H9 (cell line): ENCODE results near the gene ARHGAP26. TPM values are rescaled to one million over a fixed set of nuclear protein-coding genes. Genes with fewer than 3 reads are reported as not detected.

Experiments used
- DNase-seq: peaks from one replicate; pipeline ENCODE4 v3.0.0-alpha.2; 2017
- H2AFZ ChIP-seq: one replicate; pipeline ENCODE4 v1.6.1; 2013; ENCODE audit warnings: mild to moderate bottlenecking, low read length, control low read depth, moderate library complexity
- H2AK5ac ChIP-seq: 2 replicates; pipeline ENCODE4 v1.6.1; 2013; ENCODE audit warnings: low read length, control low read depth, mixed read lengths; ENCODE audit not compliant: insufficient read length
- H2BK120ac ChIP-seq: one replicate; pipeline ENCODE4 v1.6.1; 2013; ENCODE audit warnings: low read depth, mild to moderate bottlenecking, low read length, control low read depth, inconsistent platforms; ENCODE audit not compliant: poor library complexity, severe bottlenecking
- H2BK12ac ChIP-seq: 2 replicates; pipeline ENCODE4 v1.6.1; 2013; ENCODE audit warnings: low read length, control low read depth, mixed read lengths, low read depth; ENCODE audit not compliant: insufficient read length
- H2BK15ac ChIP-seq: 2 replicates; pipeline ENCODE4 v1.6.1; 2013; ENCODE audit warnings: low read depth, low read length, control low read depth
- H2BK20ac ChIP-seq: one replicate; pipeline ENCODE4 v1.6.1; 2013; ENCODE audit warnings: low read depth, mild to moderate bottlenecking, low read length, control low read depth, inconsistent platforms; ENCODE audit not compliant: poor library complexity, severe bottlenecking
- H2BK5ac ChIP-seq: 2 replicates; pipeline ENCODE4 v1.6.1; 2013; ENCODE audit warnings: low read length, control low read depth, mixed read lengths; ENCODE audit not compliant: insufficient read length
- H3K14ac ChIP-seq: 2 replicates; pipeline ENCODE4 v1.6.1; 2013; ENCODE audit warnings: low read length, control low read depth; ENCODE audit not compliant: insufficient read depth
- H3K18ac ChIP-seq: 2 replicates; pipeline ENCODE4 v1.6.1; 2013; ENCODE audit warnings: low read depth, mild to moderate bottlenecking, mixed read lengths, low read length, control low read depth; ENCODE audit not compliant: insufficient read length
- H3K23ac ChIP-seq: 2 replicates; pipeline ENCODE4 v1.6.1; 2013; ENCODE audit warnings: low read length, control low read depth, mixed read lengths, low read depth; ENCODE audit not compliant: insufficient read length
- H3K23me2 ChIP-seq: 2 replicates; pipeline ENCODE4 v1.6.1; 2013; ENCODE audit warnings: low read depth, mild to moderate bottlenecking, mixed read lengths, low read length, control low read depth; ENCODE audit not compliant: insufficient read length, poor library complexity, severe bottlenecking
- H3K27ac ChIP-seq: 2 replicates; pipeline ENCODE4 v1.5.1; 2013; ENCODE audit warnings: low read length, control low read depth, mixed read lengths, low read depth; ENCODE audit not compliant: insufficient read length
- H3K27me3 ChIP-seq: 2 replicates; pipeline ENCODE4 v1.6.1; 2013; ENCODE audit warnings: low read length, control low read depth, inconsistent platforms; ENCODE audit not compliant: insufficient read depth
- H3K4ac ChIP-seq: 2 replicates; pipeline ENCODE4 v1.6.1; 2013; ENCODE audit warnings: low read depth, mild to moderate bottlenecking, control low read depth, inconsistent platforms, low read length, moderate library complexity
- H3K4me1 ChIP-seq: 2 replicates; pipeline ENCODE4 v1.6.1; 2013; ENCODE audit warnings: low read length, control low read depth, inconsistent platforms; ENCODE audit not compliant: insufficient read depth
- H3K4me2 ChIP-seq: 2 replicates; pipeline ENCODE4 v1.6.1; 2013; ENCODE audit warnings: low read length, control low read depth, mixed read lengths; ENCODE audit not compliant: insufficient read length, insufficient read depth
- H3K56ac ChIP-seq: 2 replicates; pipeline ENCODE4 v1.6.1; 2013; ENCODE audit warnings: low read depth, mild to moderate bottlenecking, mixed read lengths, low read length, control low read depth; ENCODE audit not compliant: insufficient read length
- H3K79me1 ChIP-seq: 2 replicates; pipeline ENCODE4 v1.6.1; 2013; ENCODE audit warnings: low read depth, mild to moderate bottlenecking, moderate library complexity, low read length, control low read depth, inconsistent platforms; ENCODE audit not compliant: insufficient read depth, poor library complexity, severe bottlenecking
- H3K79me2 ChIP-seq: 2 replicates; pipeline ENCODE4 v1.6.1; 2013; ENCODE audit warnings: low read length, control low read depth, inconsistent platforms; ENCODE audit not compliant: insufficient read depth
- H3K9ac ChIP-seq: 2 replicates; pipeline ENCODE4 v1.6.1; 2013; ENCODE audit warnings: low read length, control low read depth, mixed read lengths; ENCODE audit not compliant: insufficient read length; ENCODE audit errors: extremely low read depth
- H3K9me3 ChIP-seq: one replicate; pipeline ENCODE4 v1.6.1; 2013; ENCODE audit warnings: low read depth, low read length, inconsistent platforms; ENCODE audit not compliant: control insufficient read depth
- H3T11ph ChIP-seq: one replicate; pipeline ENCODE4 v1.6.1; 2013; ENCODE audit warnings: mild to moderate bottlenecking, low read length, control low read depth, inconsistent platforms
- H4K20me1 ChIP-seq: one replicate; pipeline ENCODE4 v1.6.1; 2013; ENCODE audit not compliant: control insufficient read depth, insufficient read length, insufficient read depth
- H4K5ac ChIP-seq: 2 replicates; pipeline ENCODE4 v1.6.1; 2013; ENCODE audit warnings: low read depth, mild to moderate bottlenecking, mixed read lengths, low read length, control low read depth; ENCODE audit not compliant: insufficient read length
- H4K8ac ChIP-seq: replicated peaks from 2 replicates; pipeline ENCODE4 v1.6.1; 2013; ENCODE audit warnings: low read length, control low read depth, mixed read lengths, low read depth; ENCODE audit not compliant: insufficient read length
- H4K91ac ChIP-seq: 2 replicates; pipeline ENCODE4 v1.6.1; 2013; ENCODE audit warnings: low read depth, mild to moderate bottlenecking, moderate library complexity, mixed read lengths, low read length, control low read depth; ENCODE audit not compliant: insufficient read length
- H3K27ac Mint-ChIP-seq, 3 experiments: 2 replicates in 2 of 3; 3 replicates in 1 of 3; pipeline ENCODE4 v1.8.0; 2020 to 2021; ENCODE audit warnings: mixed read lengths in 3 of 3, mild to moderate bottlenecking in 1 of 3, moderate library complexity in 1 of 3
- H3K27me3 Mint-ChIP-seq: 2 replicates; pipeline ENCODE4 v1.8.0; 2021; ENCODE audit warnings: low read depth, mild to moderate bottlenecking, moderate library complexity, mixed read lengths
- H3K36me3 Mint-ChIP-seq, 3 experiments: 2 replicates in 2 of 3; 3 replicates in 1 of 3; pipeline ENCODE4 v1.8.0; 2020 to 2021; ENCODE audit warnings: low read depth in 3 of 3, mixed read lengths in 3 of 3; ENCODE audit not compliant: insufficient read depth in 1 of 3
- H3K4me1 Mint-ChIP-seq, 2 experiments: 2 replicates each; pipeline ENCODE4 v1.8.0; 2020; ENCODE audit warnings: mixed read lengths in 2 of 2
- H3K4me3 Mint-ChIP-seq, 2 experiments: 2 replicates in 1 of 2; 3 replicates in 1 of 2; pipeline ENCODE4 v1.8.0; 2020 to 2021; ENCODE audit warnings: mild to moderate bottlenecking in 2 of 2, mixed read lengths in 2 of 2, moderate library complexity in 1 of 2
- H3K9me3 Mint-ChIP-seq, 2 experiments: 2 replicates in 1 of 2; 3 replicates in 1 of 2; pipeline ENCODE4 v1.8.0; 2020; ENCODE audit warnings: mild to moderate bottlenecking in 2 of 2, mixed read lengths in 2 of 2, moderate library complexity in 1 of 2
- CTCF ChIP-seq: fragments of 200-600 bp; sonication (generic); conservative IDR thresholded peaks from 3 replicates; pipeline ENCODE4 v1.8.0; 2021; ENCODE audit warnings: antibody characterized with exemption, mild to moderate bottlenecking
- WGBS: extraction: QIAGEN DNeasy Blood & Tissue Kit; methylation state at CpG from one replicate; pipeline ENCODE4 v1.1.7; 2013; ENCODE audit warnings: missing lambda C conversion rate, low lambda C conversion rate, mixed read lengths; ENCODE audit not compliant: insufficient read length; ENCODE audit errors: extremely low coverage; 5-methylcytosine and 5-hydroxymethylcytosine counted together
- total RNA-seq: library from RNA; stranded (reverse); gene quantifications from 2 replicates; pipeline ENCODE4 v1.2.1, GENCODE V29; 2021

ARHGAP26 gene
- total RNA-seq, 1 experiment from 2014 or later = 13.8 TPM

GRCh38 chr5:143224672-143225071 is 454.5 kb downstream of the ARHGAP26 start:
- no peak overlapping the region for H3K4me3 Mint-ChIP-seq
- no peaks in the 10 kb centered on the region for H3K27me3 ChIP-seq
- H3K4me2 ChIP-seq = no peak overlapping the region
- no peak for TF ChIP-seq CTCF
- H3K9ac ChIP-seq = no peak overlapping the region
- H3K27ac Mint-ChIP-seq = peak overlapping the region in 2 of 3 experiments; percentile 16 to 81; a peak in 2 of 7 replicates
- H3K36me3 Mint-ChIP-seq = peaks cover 0 to 3% (median 2%) of the 10 kb centered on the region in 3 experiments; a peak in 3 of 7 replicates
- no peak overlapping the region for H3K4ac ChIP-seq
- H4K5ac ChIP-seq = no peak overlapping the region
- H3K4me1 ChIP-seq = no peaks in the 10 kb centered on the region
- no peak overlapping the region for H3K18ac ChIP-seq
- peaks cover 7 to 9% of the 10 kb centered on the region in 2 experiments for H3K4me1 Mint-ChIP-seq
- no peak overlapping the region for H3T11ph ChIP-seq
- H2BK12ac ChIP-seq = no peak overlapping the region
- WGBS = no CpG with 5 or more reads among the region's 5 CpGs
- no peak overlapping the region for H3K27ac ChIP-seq
- H3K56ac ChIP-seq = no peak overlapping the region
- no peaks in the 10 kb centered on the region for H3K79me1 ChIP-seq
- H2BK15ac ChIP-seq = no peak overlapping the region
- H3K23me2 ChIP-seq = no peaks in the 10 kb centered on the region
- no peaks in the 10 kb centered on the region for H3K9me3 Mint-ChIP-seq
- no peak overlapping the region for H2BK120ac ChIP-seq
- no peak overlapping the region for H2AK5ac ChIP-seq
- H4K20me1 ChIP-seq = no peaks in the 10 kb centered on the region
- no peak overlapping the region for H2BK5ac ChIP-seq
- no peak overlapping the region for H2BK20ac ChIP-seq
- no peaks in the 10 kb centered on the region; the same call in 1 of the 2 replicates for H3K27me3 Mint-ChIP-seq
- H2AFZ ChIP-seq = no peak overlapping the region
- no peak for DNase-seq
- H4K91ac ChIP-seq = no peak overlapping the region
- no peaks in the 10 kb centered on the region for H3K79me2 ChIP-seq
- H4K8ac ChIP-seq = no peak overlapping the region
- H3K23ac ChIP-seq = no peak overlapping the region
- H3K14ac ChIP-seq = no peak overlapping the region
- H3K9me3 ChIP-seq = no peaks in the 10 kb centered on the region
